HL-60/S4 (cell line): ENCODE measurements around the gene ANXA3.
"Not testable (repeated sequence)": the region's sequence is repeated elsewhere in the genome, so short reads cannot be mapped to it uniquely, and the experiment has no call there.

Experiments
- in situ Hi-C: fragments of 300-500 bp; cut with MboI; formaldehyde crosslinking; loops from 2 replicates; pipeline ENCODE4 v1.14.3; 2022; ENCODE audit warnings: low sequenced_read_pairs

The ANXA3 gene

DNA sequence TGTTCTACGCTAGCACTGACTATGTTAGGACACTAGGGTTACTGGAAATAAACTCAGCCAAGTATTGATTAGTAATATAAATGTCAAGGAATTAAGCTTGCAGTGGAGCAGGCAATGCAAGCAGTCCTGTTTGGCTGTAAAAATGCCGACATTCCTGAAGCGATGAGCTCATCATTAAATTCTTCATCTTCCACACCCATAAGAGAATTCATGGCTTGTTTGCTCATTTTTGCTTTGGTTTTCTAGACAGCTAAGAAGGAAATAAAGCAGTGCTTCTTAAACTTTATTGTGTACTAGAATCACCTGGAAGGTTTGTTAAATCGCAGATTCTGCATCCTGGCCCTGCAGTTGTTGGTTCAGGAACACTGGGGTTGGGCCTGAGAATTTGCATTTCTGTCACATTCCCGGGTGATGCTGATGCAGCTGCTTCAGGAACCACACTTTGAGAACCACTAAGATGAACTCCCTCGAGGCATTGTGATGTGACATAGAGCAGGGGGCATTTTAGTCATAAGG lies 17.8 kb downstream of the ANXA3 start:
- in situ Hi-C loops: no loop called here

GRCh38 chr4:78570117-78570516 lies 18.5 kb downstream of the ANXA3 start:
- in situ Hi-C loops: no loop called here

DNA sequence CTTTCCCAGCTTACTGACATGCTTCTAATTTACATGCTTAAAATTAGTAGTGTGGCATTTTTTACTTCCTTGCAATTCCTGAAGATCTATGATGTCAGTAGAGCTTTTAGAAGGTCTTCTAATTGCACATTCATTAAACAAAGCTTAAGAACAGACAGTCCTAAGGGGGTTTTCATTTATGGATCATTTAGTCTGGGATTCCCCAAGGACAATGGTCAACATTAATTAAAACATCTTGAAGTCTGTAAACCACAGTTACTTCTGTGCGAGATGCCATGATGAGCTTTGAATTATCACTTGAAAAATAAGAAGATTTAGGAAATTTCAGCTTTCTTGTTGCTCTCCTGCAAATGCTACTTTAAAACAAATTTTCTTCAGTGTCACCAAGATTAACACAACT lies 20.2 kb downstream of the ANXA3 start:
- in situ Hi-C loops: no loop called here

DNA sequence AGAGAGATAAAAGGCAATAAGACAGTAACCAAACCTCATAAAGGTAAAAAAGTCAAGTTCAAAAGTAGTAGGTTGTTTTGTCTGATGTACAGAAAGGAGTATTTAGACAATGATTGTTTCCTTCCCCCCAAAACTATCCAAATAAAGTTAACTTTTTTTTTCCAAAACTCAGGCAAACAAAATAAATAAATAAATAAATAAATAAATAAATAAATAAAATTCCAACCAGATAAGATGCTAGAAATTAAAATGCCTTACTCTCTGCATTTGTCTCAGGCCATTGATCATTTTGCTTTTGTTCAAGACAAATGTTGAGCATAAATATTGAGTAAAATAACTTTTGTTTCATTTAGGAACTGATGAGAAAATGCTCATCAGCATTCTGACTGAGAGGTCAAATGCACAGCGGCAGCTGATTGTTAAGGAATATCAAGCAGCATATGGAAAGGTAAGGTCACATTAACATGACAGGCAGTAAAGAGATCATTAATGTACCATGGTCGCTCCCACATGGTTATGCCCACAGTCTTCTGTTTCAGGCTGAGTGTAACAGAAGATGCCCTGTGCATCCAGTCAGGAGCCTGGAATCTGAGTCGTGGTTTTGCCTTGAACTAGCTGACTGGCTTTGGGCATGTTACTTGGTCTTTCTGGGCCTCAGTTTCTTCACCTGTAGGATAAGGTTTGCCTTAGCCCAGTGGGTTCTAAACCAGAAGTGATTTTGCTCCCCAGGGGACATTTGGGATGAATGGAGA lies 27.3 kb downstream of the ANXA3 start:
- in situ Hi-C loops: no loop called here

GRCh38 chr4:78581618-78582017 lies 30.0 kb downstream of the ANXA3 start:
- in situ Hi-C loops: no loop called here

DNA sequence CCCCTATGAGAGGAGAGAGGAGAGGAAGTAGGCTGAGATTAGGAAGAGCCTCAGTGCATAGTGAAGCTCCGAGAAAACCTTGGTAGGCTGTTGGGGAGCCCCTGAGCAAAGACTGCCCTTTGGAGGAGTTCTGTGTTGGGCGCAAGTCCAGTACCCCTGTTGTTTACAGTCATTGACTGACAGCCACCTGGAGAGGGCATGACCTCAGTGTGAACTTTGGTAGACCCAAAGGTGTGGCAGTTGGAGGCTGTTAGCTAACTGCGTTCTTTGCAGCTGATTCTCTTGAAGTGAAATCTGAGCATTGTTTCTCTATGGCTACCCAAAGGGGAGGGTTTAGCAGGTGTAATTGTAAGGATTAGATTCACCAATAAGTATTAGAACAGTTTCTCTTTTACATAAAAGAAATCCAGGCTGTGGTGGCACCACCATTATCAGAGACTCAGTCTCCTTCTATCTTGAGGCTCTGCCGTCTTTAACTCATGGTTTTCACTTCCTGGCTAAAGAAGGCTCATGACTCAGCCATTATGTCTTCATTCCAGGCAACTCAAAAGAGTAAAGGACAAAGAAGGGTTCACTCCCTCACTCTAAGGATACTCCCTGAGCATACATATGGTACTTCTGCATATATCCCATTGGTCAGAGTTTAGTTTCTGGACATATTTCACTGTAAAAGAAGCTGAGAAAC lies 33.4 kb downstream of the ANXA3 start:
- in situ Hi-C loops: no loop called here

GRCh38 chr4:78585633-78586032 lies 34.1 kb downstream of the ANXA3 start:
- in situ Hi-C loops: no loop called here

- in situ Hi-C loops: no loop called here
Observed at GRCh38 chr4:78588894-78589545, 37.5 kb downstream of the ANXA3 start.

GRCh38 chr4:78591404-78591803 lies 39.8 kb downstream of the ANXA3 start:
- in situ Hi-C loops: no loop called here

GRCh38 chr4:78592088-78592783 lies 40.7 kb downstream of the ANXA3 start:
- in situ Hi-C loops: no loop called here

GRCh38 chr4:78596111-78596742 lies 44.7 kb downstream of the ANXA3 start:
- in situ Hi-C loops: no loop called here

GRCh38 chr4:78598431-78598830 lies 46.9 kb downstream of the ANXA3 start:
- in situ Hi-C loops: not testable (repeated sequence)

DNA sequence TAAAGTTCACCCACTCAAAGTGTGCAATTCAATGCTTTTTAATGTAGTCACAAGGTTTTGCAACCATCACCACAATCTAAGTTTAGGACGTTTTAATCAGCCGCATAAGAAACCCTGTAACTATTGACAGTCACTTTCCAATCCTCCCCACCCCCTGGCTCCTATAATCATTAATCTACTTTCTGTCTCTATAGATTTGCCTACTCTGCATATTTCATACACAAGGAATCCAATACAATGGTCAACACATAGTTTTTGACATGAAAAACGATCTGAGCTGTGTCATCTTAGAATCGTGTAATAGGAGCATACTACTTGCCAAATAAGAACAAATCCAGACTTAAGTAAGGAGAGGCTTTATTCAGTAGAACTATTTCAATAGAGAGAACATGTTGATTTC lies 47.6 kb downstream of the ANXA3 start:
- in situ Hi-C loops: no loop called here

DNA sequence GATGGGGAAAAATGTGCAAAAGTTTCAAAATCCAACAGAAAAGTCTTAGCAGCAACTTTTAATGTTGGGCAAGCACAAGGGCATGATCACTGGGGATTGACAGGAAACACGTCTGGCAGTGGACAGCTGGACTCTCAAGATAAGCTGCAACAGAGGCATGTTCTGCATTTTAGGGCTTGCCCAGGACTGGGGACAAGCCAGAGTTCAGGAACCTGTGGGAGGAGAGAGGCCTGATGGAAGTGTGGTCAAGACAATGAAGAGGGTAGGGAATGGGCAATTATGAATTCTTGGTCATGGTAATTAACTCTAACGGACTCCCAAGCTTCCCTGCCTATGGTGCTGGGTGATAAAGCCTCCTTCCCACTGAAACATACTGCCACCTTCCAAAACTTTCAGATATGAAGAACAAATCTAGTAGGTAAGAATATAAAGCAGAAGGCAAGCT lies 48.4 kb downstream of the ANXA3 start:
- in situ Hi-C loops: no loop called here

GRCh38 chr4:78601013-78601412 lies 49.4 kb downstream of the ANXA3 start:
- in situ Hi-C loops: no loop called here

DNA sequence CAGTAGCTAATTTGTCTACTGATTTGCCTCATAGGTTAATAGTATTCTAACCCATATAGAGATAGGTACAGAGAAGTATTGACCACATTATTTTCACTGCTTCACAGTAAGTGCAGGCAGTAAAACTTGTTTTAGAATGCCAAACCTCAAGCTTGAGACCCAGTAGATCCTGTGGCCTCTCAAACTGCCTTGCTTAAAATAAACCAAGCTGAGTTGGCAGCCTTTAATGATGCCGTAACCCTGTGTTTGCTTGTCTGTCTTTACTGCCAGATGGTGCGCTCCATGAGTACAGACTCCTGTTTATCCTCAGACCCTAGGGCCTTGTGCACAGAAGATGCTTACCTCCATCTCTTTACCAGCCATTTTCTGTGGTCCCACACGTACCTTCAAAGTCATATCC lies 50.8 kb downstream of the ANXA3 start:
- in situ Hi-C loops: no loop called here

GRCh38 chr4:78603384-78603783 lies 51.8 kb downstream of the ANXA3 start:
- in situ Hi-C loops: no loop called here

- in situ Hi-C loops: no loop called here
Observed at GRCh38 chr4:78604988-78605387, 53.4 kb downstream of the ANXA3 start.

GRCh38 chr4:78606035-78606434 lies 54.5 kb downstream of the ANXA3 start:
- in situ Hi-C loops: no loop called here

DNA sequence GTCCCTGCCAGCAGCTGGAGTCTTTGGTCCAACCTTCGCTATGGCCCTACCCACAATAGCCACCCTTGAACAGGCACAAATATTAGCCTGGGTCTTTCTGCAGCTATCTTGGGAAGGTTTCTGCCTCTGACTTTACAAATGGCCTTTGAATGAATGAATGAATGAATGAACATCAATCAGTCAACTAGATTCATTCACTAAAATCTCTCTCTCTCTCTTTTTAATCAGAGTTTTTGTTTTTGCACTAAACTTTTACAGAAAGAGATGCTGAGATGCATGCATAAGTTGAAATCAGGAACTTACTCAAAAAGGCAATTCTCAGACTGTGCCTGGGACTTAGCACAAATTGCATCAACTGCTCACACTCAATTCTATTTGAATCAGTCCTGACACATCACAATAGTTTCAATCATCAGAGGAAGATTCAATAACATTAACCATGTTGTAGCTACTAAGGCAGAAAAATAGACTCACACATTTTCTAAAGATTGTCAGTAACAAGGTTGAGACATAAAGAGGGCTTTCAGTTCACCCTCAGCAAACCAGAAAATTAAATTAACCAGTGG lies 55.0 kb downstream of the ANXA3 start:
- in situ Hi-C loops: no loop called here
